T1000 (cell line): Measurements from ENCODE around the gene PIH1D2.
A peak's percentile ranks its signal among the peaks of the same experiment; 100 is the strongest.
"Not testable (repeated sequence)": the region's sequence is repeated elsewhere in the genome, so short reads cannot be mapped to it uniquely, and the experiment has no call there.

Experiments
- DNase-seq: peaks from one replicate; lab custom pipeline; 2025; ENCODE audit warnings: mixed read lengths; lab: John Stamatoyannopoulos, UW

The PIH1D2 gene

DNA sequence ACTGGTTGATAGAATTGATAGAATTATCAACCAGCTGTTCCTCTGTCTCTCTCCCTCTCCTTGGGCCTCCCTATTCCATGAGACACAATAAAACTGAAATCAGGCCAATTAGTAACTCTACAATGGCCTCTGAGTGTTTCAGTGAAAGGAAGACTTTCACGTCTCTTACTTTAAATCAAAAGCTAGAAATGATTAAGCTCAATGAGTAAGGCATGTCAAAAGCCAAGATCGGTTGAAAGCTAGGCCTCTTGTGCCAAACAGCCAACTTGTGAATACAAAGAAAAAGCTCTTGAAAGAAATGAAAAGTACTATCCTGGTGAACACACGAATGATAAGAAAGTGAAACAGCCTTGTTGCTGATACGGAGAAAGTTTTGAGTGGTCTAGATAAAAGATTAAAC, 16.6 kb downstream of the PIH1D2 start:
- DNase-seq = no peak

GRCh38 chr11:112051768-112052167, 22.0 kb downstream of the PIH1D2 start:
- no peak for DNase-seq

GRCh38 chr11:112050721-112051120, 23.1 kb downstream of the PIH1D2 start:
- DNase-seq = no peak

- DNase-seq = no peak
These were observed 24.0 kb downstream of the PIH1D2 start for GRCh38 chr11:112049777-112050176.

GRCh38 chr11:112048256-112048655, 25.6 kb downstream of the PIH1D2 start:
- DNase-seq = not testable (repeated sequence)

DNA sequence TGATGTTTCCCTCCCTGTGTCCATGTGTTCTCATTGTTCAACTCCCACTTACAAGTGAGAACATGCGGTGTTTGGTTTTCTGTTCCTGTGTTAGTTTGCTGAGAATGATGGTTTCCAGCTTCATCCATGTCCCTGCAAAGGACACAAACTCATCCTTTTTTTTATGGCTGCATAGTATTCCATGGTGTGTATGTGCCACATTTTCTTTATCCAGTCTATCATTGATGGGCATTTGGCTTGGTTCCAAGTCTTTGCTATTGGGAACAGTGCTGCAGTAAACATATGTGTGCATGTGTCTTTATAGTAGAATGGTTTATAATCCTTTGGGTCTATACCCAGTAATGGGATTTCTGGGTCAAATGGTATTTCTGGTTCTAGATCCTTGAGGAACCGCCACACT, 27.2 kb downstream of the PIH1D2 start:
- DNase-seq = not testable (repeated sequence)

DNA sequence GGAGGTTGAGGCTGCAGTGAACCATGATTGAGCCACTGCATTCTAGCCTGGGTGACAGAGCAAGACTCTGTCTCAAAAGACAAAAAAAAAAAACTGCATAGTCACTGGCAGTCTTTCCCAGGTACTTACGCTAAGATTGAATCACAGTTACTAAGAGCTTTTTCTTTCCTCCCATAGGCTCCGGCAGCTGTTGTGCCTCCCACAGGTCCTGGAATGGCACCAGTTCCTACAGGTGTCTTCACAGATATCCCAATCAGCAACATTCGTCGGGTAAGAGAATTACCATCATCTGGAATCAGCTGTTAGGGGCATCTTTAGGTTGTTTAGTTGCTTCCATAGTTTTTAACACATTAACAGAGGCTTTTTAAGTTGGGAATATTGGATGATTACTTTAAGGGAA, 28.9 kb downstream of the PIH1D2 start:
- no peak for DNase-seq

DNA sequence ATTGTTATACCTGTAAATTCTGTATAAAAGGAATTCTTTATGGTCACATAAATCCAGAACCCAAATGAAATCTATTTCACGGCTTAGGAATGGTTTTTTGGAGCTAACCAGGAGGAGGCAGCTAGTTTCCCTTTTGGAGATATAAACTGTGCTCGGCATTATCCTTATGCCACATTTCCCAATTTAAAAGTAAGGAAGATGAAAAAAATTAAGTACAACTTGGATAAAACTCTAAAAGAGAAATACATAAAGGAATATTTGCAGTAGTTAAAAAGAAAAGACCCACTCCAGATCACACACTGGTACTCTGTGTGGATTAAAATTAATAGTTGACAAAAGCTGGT, 30.9 kb downstream of the PIH1D2 start:
- DNase-seq = no peak

- no peak for DNase-seq
These were observed 31.5 kb downstream of the PIH1D2 start for GRCh38 chr11:112042161-112042960.

DNA sequence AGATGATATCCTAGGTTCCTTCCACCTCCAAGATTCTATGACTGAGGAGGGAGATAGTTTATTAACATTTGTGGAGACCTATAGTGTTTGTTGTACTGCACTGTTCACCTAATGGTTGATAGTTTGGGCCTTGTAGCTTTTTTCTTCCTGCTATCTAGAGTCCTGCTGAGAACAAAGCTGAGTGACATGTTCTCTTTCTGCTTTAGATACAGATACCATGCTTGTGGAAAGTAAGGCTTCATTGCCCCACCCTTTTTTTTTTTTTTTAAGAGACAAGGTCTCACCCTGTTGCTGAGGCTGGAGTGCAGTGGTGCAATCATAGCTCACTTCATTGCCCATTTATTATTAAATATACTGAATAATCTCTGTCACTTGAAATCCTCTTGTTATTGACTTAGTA, 36.3 kb downstream of the PIH1D2 start:
- no peak for DNase-seq

- no peak for DNase-seq
These were observed 39.9 kb downstream of the PIH1D2 start for GRCh38 chr11:112033902-112034301.

DNA sequence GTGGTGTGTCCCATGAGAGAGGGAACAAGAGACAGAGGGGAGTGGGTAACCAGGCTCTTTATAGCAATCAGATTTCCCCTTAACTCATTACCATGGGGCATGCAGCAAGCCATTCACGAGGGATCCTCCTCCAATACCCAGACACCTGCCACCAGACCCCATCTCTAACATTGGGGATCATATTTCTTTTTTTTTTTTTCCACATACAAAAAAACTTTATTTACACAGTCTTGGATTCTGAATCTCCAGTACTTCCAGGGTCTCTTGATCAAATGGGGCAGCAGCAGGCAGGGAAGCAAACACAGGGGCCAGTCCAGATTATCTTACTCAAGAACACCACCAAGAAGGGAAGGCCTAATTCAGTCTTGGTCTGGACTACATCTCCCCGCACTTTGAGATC, 44.4 kb downstream of the PIH1D2 start:
- DNase-seq = no peak

- not testable (repeated sequence) for DNase-seq
These were observed 46.9 kb downstream of the PIH1D2 start for GRCh38 chr11:112026784-112027410.

GRCh38 chr11:112025707-112026106, 48.1 kb downstream of the PIH1D2 start:
- DNase-seq = no peak

- peak; percentile 61 for DNase-seq
These were observed 48.8 kb downstream of the PIH1D2 start, which contains the start of gene DLAT for GRCh38 chr11:112024773-112025678. DLAT (plus strand) TSS chr11:112025408; CDS start chr11:112025473, 65 bp downstream.

DNA sequence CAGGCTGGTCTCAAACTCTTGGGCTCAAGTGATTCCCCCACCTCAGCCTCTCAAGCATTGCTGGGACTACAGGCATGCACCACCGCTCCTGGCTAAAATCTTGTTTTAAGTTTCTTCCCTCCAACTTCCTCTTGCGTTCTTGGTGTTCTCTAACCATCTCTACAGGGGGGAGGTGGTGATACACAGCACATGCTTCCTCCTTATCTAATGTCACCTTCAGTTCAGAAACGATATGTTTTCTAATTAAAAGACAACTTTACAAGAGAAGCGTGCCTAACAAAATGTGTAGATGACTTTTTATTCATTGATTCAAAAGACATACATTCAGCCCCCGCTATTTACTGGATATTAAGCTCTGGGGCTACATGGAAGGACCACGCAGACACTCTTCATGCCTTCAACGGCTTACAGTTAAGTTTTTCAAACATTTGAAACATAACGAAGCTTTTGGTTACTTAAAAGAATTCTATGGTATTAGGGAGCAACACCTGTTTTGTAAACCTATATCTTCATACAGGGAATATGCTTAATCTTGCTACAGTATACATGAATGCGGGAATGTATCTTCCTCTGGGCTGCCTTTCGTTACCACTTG, 49.5 kb downstream of the PIH1D2 start:
- no peak for DNase-seq

DNA sequence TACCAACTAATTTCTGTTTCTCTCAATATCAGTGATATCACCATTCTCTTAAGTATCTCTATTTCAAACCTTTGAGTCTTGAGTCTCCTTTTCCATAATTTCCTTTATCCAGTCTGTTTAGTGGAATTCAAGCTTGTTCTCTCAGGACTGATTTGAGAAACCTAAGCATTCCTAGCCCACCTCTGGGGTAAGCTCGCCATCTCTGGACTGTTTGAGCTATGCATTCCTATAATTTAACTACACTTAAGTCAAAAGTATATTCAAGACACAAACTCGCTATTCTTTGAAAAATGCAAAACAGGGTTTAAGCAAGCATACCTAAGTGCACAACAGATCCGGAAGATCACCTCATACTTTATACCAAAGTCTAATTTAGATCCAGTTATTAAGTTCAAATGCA, 50.7 kb downstream of the PIH1D2 start:
- no peak for DNase-seq

GRCh38 chr11:112019066-112019465, 54.8 kb downstream of the PIH1D2 start:
- no peak for DNase-seq
